NCI-H2029 (cell line): Measurements from ENCODE around the gene SUZ12.
"Not testable (repeated sequence)": the region's sequence is repeated elsewhere in the genome, so short reads cannot be mapped to it uniquely, and the experiment has no call there.

Source experiments
- DNase-seq: peaks from one replicate; lab custom pipeline; 2025; lab: John Stamatoyannopoulos, UW

Gene SUZ12

DNA sequence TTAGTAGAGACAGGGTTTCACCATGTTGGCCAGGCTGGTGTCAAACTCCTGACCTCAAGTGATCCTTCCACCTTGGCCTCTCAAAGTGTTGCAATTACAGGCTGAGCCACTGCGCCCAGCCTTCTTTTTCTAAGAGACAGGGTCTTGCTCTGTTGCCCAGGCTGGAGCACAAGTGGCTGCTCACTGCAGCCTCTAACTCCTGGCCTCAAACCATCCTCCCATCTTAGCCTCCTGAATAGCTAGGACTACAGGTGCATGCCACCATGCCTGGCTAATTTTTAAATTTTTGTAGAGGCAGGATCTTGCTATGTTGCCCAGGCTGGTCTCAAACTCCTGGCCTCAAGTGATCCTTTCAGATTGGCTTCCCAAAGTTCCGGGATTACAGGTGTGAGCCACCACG, 15.1 kb downstream of the SUZ12 start:
- not testable (repeated sequence) for DNase-seq

DNA sequence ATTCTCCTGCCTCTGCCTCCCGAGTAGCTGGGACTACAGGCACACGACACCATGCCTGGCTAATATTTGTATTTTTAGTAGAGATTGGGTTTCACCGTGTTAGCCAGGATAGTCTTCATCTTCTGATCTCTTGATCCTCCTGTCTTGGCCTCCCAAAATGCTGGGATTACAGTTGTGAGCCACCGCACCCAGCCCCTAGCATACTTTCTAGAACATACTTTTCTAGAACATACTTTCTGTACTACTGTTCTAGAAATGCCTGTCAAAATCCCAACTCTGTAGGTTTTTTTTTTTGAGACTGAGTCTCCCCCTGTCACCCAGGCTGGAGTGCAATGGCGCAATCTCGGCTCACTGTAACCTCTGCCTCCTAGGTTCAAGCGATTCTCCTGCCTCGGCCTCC, 27.3 kb downstream of the SUZ12 start:
- not testable (repeated sequence) for DNase-seq

DNA sequence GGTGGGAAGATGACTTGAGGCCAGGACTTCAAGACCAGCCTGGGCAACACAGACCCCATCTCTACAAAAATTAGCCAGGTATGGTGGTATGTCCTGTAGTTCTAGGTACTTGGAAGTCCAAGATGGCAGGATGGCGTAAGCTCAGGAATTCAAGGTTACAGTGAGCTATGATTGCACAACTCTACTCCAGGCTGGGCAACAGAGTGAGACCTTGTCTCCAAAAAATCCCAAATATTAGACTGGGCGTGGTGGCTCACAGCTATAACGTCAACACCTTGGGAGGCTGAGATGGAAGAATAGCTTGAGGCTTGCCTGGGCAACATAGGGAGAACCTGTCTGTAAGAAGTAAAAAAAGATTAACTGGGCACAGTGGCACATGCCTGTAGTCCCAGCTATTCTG, 30.8 kb downstream of the SUZ12 start:
- DNase-seq = no peak

DNA sequence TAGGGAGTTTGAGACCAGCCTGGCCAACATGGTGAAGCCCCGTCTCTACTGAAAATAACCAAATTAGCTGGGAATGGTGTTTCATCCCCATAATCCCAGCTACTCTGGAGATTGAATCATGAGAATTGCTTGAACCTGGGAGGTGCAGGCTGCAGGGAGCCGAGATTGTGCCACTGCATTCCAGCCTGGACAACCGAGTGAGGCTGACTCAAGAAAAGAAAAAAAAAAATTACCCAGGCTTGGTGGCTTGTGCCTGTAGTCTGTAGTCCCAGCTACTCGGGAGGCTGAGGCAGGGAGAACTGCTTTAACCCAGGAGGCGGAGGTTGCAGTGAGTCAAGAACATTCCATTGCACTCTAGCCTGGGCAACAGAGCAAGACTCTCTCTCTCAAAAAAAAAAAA, 33.6 kb downstream of the SUZ12 start:
- not testable (repeated sequence) for DNase-seq

DNA sequence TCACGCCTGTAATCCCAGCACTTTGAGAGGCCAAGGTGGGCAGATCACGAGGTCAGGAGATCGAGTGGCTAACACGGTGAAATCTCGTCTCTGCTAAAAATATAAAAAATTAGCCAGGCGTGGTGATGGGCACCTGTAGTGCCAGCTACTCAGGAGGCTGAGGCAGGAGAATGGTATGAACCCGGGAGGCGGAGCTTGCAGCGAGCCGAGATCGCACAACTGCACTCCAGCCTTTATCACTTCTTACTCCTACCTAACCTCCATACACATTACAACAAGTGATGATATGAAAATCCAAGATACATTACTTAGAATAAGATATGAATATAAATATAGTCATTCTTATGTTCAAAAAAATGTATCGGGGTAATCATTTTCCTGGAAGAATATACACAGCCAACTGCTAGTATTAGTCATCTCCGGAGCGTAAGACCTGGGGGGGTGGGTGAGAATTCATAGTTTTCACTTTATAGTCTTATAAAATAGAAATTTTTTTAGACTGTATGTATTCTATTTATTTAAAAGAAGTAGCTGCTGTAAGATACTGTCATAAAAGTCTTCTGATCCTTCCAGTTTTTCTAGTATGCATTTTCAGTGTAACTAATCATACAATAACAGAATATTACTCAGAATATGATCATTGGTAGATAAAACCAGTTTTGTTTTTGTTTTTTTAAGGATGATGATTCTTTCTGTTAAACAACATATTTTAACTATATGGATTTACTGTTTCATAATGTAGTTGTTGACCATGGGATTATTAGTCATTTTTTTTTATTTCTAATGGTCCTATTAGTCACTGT, 37.7 kb downstream of the SUZ12 start:
- not testable (repeated sequence) for DNase-seq

DNA sequence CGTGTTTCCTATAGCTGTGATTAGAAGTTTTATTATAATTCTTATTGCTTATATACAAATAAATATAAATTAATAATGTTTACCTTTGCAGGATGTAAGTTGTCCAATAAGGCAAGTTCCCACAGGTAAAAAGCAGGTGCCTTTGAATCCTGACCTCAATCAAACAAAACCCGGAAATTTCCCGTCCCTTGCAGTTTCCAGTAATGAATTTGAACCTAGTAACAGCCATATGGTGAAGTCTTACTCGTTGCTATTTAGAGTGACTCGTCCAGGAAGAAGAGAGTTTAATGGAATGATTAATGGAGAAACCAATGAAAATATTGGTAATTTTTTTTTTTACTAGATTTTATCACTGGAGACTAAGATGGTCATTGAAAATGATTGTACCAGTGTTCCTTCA, 38.6 kb downstream of the SUZ12 start:
- not testable (repeated sequence) for DNase-seq

DNA sequence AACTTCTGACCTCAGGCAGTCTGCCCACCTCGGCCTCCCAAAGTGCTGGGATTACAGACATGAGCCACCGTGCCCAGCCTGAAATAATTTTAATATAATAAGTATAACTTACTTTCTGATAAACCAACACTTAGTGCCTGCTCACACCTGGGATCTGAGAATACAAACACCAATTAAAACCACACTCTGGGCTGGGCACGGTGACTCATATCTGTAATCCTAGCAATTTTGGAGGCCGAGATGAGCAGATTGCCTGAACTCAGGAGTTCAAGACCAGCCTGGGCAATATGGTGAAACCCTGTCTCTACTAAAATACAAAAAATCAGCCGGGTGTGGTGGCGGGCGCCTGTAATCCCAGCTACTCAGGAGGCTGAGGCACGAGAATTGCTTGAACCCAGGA, 55.0 kb downstream of the SUZ12 start:
- not testable (repeated sequence) for DNase-seq

DNA sequence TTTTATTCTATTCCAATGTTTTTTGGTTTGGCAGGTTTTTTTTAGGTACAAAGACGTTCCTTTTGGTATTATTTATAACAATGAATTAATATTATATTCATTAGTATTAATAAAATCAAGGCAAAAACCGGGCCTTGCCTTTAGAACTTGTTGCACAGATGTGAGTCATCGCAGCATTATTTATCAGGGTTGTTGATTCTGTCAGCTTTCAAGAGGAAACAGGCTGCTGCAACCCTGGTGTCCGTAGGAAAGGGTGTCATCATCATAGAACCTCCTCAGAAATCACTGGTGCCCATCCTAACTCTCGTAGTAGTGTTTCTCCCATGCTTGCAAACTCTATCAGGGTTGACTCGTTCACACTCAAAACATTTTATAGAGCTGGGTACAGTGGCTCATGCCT, 60.2 kb downstream of the SUZ12 start:
- DNase-seq = no peak

DNA sequence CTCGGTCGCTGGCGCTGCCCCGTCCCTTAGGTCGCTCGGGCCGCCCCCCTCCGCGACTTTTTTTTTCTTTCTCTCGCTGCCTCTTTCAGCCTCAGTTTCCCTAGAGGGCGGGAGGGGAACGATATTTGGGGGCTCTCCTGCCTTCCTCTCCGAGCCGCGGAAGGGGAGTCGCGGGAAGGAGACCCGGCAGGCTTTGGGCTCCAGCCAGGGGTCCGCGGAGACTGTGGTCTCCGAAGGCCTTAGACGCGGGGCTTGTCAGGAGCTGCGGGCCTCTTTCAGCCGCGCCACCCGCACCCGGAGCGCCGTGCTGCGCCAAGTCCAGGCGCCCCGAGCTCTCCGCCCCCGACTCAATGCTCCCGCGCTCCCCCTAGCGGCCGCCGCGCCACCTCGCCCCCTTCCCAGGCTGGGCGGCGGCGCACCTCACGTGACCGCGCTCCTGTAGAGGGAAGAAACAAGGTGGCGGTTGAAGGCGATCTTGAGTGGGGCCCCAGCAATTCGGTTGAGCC, 70.2 kb downstream of the SUZ12 start, which contains the start of gene LRRC37B:
LRRC37B (plus strand) TSS at position 427 of the 506 bp plus-strand sequence. CDS start 14,010 bp downstream, outside the sequence.
- peak; percentile 26 for DNase-seq

DNA sequence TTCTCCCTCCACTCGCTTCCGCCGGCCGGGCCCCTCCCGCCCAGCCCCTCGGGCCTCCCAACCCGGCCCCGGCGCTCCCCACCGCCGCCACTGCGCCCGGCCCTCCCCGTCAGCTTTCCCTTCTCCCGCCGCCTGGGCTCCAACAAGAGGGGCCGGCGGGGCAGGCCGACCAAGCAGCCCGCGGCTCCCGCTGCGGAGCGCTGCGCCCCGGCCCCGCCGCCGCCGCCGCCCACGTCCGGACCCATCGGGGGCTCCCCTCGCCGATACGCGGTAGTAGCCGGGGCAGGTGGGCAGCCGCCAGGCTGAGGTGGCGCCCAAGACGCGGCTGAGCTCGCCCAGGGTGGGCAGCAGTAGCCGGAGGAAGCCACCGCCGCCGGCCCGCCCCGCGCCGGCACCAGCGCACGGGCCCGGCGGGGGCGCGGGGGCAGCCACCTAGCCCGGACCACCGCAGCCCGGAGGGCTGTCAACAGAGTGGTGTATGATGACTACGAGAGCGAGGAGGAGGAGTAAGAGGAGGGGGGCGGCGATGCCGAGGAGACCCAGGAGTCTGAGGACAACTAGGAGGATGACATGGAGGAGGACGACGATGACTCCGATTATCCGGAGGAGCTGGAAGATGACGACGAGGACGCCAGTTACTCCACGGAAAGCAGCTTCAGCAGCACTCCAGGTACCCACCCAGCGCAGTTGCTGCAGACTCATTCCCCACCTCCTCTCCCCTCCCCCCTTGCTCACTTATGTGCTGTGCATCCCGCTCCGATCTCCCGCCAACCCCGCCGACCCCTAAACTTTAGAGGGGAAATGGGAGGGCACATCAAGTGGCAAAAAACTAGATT, 70.9 kb downstream of the SUZ12 start:
- peak; percentile 30 for DNase-seq

DNA sequence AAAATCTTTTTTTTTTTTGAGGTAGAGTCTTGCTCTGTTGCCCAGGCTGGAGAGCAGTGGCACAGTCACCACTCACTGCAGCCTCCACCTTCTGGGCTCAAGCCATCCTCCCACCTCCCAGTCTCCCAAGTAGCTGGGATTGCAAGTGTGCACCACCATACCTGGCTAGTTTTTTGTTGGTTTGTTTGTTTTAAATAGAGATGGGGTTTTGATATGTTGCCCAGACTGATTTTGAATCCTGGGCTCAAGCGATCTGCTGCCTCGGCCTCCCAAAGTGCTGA, 72.4 kb downstream of the SUZ12 start:
- DNase-seq = no peak

DNA sequence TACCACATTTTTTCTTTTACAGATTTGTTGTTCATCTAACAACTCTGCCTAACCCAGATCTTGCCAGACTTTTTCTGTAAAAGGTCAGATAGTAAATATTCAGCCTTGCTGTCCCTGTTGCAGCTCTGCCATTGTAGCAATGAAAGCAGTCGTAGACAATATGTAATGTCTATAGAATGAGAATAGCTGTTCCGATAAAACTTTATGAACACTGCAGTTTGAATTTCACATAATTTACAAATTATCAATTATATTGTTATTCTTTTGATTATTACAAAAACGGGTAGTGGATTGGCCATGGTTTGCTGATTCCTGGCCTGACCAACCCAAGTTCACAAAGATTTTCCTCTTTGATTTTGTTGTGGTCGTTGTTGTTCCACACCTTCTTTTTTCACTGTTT, 73.3 kb downstream of the SUZ12 start:
- no peak for DNase-seq

DNA sequence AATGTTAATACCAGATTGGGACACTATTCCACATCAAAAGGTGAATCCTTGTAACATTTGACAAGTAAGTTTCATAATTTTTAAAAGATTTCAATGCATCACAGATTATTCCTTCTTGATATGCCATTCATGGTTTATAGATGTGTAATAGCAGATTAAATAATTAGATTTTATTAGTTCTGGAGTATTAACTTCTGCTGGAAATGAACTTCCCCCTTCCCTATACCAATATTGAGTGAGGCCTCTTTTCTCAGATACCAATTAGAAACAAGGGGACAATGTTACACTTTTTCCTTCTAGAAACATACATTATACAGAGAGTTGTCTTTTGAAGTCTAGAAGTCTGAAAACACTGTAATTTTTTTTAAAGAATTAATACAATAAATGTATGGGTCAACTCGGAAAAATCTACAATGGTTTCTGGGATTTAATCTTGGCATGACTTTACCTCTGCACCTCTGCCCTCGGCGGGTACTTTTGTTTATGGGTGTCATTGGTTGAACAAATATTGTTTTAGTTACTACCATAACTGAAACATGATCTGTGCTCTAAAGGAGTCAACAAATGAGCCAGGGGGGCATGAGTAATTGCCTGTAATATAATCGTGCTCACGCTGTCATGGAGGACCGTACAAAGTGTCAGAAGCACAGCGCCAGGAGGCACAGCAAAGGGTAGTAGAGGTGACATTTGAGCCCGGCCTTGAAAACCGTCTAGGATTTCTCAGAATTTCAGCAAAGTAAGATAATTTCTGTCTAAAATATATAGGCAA, 78.6 kb downstream of the SUZ12 start:
- DNase-seq = peak; percentile 91

DNA sequence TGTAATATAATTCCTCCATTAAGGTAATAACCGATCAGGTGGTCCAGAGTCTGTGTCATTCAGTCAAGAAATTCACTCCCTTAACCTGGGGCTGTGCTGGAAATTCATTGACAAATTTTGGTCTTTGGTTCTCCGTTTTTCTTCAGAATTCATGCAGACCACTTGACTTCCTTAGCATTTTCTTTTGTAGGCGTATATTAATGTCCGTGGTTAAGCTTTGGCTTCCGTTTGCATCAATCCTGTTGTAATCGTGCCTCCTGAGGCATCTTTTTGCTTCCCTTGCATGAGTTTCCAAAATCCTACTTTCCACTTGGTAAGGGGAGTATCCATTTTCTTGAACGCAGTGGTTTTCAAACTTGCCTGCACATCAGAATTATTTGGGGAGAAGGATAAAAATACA, 79.4 kb downstream of the SUZ12 start:
- no peak for DNase-seq

DNA sequence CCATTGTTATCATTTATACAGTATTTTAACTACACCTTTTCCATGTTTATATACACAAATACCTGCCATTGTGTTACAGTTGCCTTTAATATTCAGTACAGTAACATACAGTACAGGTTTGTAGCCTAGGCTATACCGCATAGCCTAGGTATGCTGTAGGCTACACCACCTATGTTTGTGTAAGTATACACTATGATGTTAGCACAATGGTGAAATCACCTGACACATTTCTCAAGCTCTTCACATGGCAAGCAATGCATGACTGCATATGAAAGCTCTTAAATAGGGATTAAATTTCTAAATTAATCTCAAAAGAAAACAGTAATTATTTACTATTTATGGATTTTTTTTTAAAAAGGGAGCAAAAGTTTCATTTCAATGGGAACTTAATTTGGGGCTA, 82.4 kb downstream of the SUZ12 start:
- peak; percentile 57 for DNase-seq

DNA sequence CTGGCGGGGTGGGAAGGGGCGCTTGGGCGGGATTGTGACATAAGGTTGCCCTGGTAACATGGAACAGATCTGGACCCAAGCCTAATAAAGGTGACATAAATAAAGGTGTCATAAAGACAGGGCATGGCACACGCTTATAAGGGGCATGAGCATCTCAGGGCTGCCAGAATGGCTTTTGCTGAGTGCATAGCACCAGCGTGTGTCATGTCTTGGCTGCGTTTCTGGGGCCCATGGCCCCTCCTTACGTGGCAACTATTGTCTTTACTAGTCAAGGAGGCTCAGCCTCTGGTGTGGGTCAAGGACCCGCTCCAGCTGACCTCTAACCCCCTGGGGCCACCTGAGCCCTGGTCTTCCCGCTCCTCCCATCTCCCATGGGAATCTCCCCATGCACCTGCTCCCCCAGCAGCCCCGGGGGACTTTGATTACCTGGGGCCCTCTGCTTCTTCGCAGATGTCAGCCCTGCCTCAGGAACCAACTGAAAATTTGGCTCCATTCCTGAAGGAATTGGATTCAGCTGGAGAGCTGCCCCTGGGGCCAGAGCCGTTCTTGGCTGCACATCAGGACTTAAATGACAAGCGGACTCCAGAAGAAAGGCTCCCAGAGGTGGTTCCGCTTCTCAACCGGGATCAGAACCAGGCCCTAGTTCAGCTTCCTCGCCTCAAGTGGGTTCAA, 84.3 kb downstream of the SUZ12 start:
- no peak for DNase-seq

DNA sequence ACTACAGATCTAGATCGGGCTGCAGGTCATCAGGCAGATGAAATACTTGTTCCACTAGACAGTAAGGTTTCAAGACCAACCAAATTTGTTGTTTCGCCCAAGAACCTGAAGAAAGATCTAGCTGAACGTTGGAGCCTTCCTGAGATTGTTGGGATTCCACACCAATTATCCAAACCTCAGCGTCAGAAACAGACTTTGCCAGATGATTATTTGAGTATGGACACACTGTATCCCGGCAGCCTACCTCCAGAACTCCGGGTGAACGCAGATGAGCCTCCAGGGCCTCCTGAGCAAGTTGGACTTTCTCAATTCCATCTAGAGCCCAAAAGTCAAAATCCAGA, 84.8 kb downstream of the SUZ12 start:
- no peak for DNase-seq

DNA sequence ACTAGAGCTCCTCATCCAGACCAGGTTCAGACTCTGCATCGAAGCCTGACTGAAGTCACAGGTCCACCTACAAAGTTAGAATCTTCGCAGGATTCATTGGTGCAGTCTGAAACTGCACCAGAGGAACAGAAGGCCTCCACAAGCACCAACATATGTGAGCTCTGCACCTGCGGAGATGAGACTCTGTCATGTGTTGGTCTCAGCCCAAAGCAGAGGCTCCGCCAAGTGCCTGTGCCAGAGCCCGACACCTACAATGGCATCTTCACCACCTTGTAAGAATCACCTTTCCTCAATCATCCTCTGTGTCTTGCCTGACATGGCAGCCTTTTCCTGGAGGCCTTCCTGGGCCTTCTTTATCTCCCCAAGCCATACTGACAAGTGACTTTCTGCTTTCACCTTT, 85.7 kb downstream of the SUZ12 start:
- DNase-seq = not testable (repeated sequence)

DNA sequence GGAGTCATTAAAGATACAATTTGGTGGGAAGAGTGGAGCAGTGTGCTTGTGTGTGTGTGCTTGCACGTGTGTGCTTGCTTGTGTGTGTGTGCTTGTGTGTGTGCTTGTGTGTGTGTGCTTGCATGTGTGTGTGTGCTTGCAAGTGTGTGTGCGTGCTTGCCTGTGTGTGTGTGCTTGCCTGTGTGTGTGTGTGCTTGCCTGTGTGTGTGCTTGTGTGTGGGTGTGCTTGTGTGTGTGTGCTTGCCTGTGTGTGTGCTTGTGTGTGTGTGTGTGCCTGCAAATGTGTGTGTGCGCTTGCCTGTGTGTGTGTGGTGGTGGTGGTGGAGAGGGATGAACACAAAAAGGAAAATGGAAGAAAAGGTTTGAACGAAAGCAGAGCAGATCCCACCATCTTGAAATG, 90.5 kb downstream of the SUZ12 start:
- DNase-seq = not testable (repeated sequence)

DNA sequence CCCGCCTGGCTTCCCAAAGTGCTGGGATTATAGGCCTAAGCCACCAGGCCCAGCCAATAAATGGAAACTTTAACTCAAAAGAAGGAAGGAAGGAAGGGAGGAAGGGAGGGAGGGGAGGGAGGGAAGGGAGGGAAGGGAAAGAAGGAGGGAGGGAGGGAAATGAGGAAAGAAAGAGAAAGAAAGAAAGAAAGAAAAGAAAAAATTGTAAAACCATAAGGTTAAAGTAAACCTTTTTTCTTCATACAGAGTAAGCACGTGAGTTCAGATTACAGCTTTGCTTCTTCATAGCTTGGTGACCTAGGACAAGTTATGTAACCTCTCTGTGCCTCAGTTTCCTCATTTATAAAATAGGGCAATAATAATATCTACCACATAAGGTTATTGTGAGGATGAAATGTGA, 96.4 kb downstream of the SUZ12 start:
- no peak for DNase-seq

DNA sequence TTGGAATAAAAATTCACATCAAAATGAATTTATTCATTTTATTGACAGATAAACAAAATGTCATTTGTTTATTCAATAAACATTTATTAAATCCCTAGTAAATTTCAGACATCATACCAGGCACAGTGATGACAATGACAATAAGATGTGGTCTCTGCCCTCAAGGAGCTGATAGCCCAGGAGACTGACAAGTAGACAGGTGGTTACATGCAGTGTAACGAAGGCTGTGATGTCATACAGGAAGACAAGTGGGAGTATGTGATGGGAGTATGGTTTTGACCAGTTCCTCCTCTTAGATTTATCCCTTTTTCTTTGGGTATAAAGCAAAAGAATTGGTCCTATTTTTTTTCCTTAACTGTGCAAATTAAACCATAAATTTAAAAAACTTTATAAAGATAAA, 97.0 kb downstream of the SUZ12 start:
- DNase-seq = not testable (repeated sequence)

DNA sequence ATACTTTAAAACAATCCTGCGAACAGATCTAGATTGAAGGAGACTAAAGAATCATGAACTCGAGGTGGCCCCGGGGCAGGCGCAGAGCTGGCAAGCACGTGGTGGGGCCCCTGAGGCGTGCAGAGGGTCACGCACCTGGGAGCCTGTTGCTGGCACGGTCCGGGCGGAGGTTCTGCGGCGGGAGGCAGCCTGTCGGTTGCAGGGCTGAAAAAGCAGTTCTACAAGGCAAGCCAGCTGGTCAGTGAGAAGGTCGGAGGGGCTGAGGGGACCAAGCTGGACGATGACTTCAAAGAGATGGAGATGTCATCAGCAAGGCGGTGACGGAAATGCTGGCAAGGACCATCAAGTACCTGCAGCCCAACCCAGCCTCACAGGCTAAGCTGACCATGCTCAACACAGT, 103.4 kb downstream of the SUZ12 start:
- not testable (repeated sequence) for DNase-seq
